CD14-positive monocyte (primary cell): ENCODE measurements around the gene ZBTB1. TPM values are rescaled to one million over a fixed set of nuclear protein-coding genes. Genes with fewer than 3 reads are reported as not detected.

Source experiments
- DNase-seq, 3 donors: peaks; one replicate each; pipeline ENCODE4 v3.0.0-alpha.2; 2011 to 2022
- H2AFZ ChIP-seq: 2 replicates; pipeline ENCODE4 v1.6.0; 2012; ENCODE audit warnings: mild to moderate bottlenecking, low read depth, low read length, inconsistent platforms; ENCODE audit not compliant: insufficient read depth, poor library complexity, severe bottlenecking
- H3K27ac ChIP-seq, 2 donors: 1 replicate in 1 of 2; 2 replicates in 1 of 2; pipeline ENCODE4 v1.5.1; 2012 to 2013; ENCODE audit warnings: low read length in 2 of 2, control low read depth in 1 of 2, inconsistent platforms in 1 of 2, low read depth in 1 of 2, mild to moderate bottlenecking in 1 of 2
- H3K27me3 ChIP-seq, 2 donors: one replicate each; pipeline versions ENCODE4 v1.6.0 to v1.6.1; 2011 to 2013; ENCODE audit warnings: low read length in 2 of 2; ENCODE audit not compliant: control insufficient read depth in 2 of 2, insufficient read depth in 2 of 2
- H3K36me3 ChIP-seq, 2 donors: replicated peaks in 1 of 2; 1 replicate in 1 of 2; 2 replicates in 1 of 2; pipeline versions ENCODE4 v1.5.1 to v1.6.1; 2012 to 2013; ENCODE audit warnings: low read length in 2 of 2, control low read depth in 1 of 2, inconsistent platforms in 1 of 2, mild to moderate bottlenecking in 1 of 2; ENCODE audit not compliant: insufficient read depth in 2 of 2, control insufficient read depth in 1 of 2
- H3K4me1 ChIP-seq, 2 donors: 1 replicate in 1 of 2; 2 replicates in 1 of 2; pipeline versions ENCODE4 v1.5.1 to v1.6.1; 2012 to 2013; ENCODE audit warnings: low read length in 2 of 2, control low read depth in 1 of 2, inconsistent platforms in 1 of 2, mild to moderate bottlenecking in 1 of 2, moderate library complexity in 1 of 2; ENCODE audit not compliant: insufficient read depth in 2 of 2, control insufficient read depth in 1 of 2
- H3K4me2 ChIP-seq: replicated peaks from 2 replicates; pipeline ENCODE3; 2012; ENCODE audit warnings: low read length, moderate library complexity, mild to moderate bottlenecking; ENCODE audit not compliant: poor library complexity, severe bottlenecking; ENCODE audit errors: extremely low read depth
- H3K4me3 ChIP-seq, 3 experiments: fragments of 200-600 bp in 1 of 3; sonication (generic) in 1 of 3; replicated peaks in 1 of 3; 1 replicate in 2 of 3; 2 replicates in 1 of 3; pipeline ENCODE4 v1.5.1; 2011 to 2013; ENCODE audit warnings: low read length in 3 of 3, mild to moderate bottlenecking in 3 of 3, control low read depth in 2 of 3, low read depth in 2 of 3, inconsistent platforms in 1 of 3, moderate library complexity in 1 of 3
- H3K79me2 ChIP-seq: 2 replicates; pipeline ENCODE4 v1.6.0; 2012; ENCODE audit warnings: mild to moderate bottlenecking, control low read depth, inconsistent platforms, low read length, moderate library complexity; ENCODE audit not compliant: insufficient read depth
- H3K9ac ChIP-seq: 2 replicates; pipeline ENCODE4 v1.6.0; 2017; ENCODE audit warnings: low read length, mild to moderate bottlenecking; ENCODE audit not compliant: insufficient read depth, poor library complexity, severe bottlenecking
- H3K9me3 ChIP-seq, 2 donors: replicated peaks in 1 of 2; 1 replicate in 1 of 2; 2 replicates in 1 of 2; pipeline versions ENCODE4 v1.5.1 to v1.6.1; 2012 to 2013; ENCODE audit warnings: low read length in 2 of 2, control low read depth in 1 of 2; ENCODE audit not compliant: control insufficient read depth in 1 of 2, insufficient read depth in 1 of 2
- H4K20me1 ChIP-seq: 2 replicates; pipeline ENCODE4 v1.6.0; 2012; ENCODE audit warnings: mild to moderate bottlenecking, low read length, control low read depth, moderate library complexity; ENCODE audit not compliant: insufficient read depth
- H3K27ac Mint-ChIP-seq, 7 donors: one replicate each; pipeline ENCODE4 v1.8.0; 2020; ENCODE audit warnings: mild to moderate bottlenecking in 7 of 7, mixed read lengths in 7 of 7, moderate library complexity in 6 of 7, inconsistent platforms in 2 of 7
- H3K27me3 Mint-ChIP-seq, 3 donors: one replicate each; pipeline ENCODE4 v1.8.0; 2021 to 2022; ENCODE audit warnings: low read depth in 3 of 3, mild to moderate bottlenecking in 3 of 3, mixed read lengths in 3 of 3, moderate library complexity in 3 of 3, inconsistent platforms in 1 of 3
- H3K36me3 Mint-ChIP-seq, 2 donors: one replicate each; pipeline ENCODE4 v1.8.0; 2020; ENCODE audit warnings: mixed read lengths in 2 of 2, inconsistent platforms in 1 of 2, mild to moderate bottlenecking in 1 of 2
- H3K4me1 Mint-ChIP-seq: one replicate; pipeline ENCODE4 v1.8.0; 2020; ENCODE audit warnings: mild to moderate bottlenecking, mixed read lengths
- H3K4me3 Mint-ChIP-seq, 2 donors: one replicate each; pipeline ENCODE4 v1.8.0; 2020; ENCODE audit warnings: mild to moderate bottlenecking in 2 of 2, mixed read lengths in 2 of 2, moderate library complexity in 1 of 2
- H3K9me3 Mint-ChIP-seq, 7 donors: one replicate each; pipeline ENCODE4 v1.8.0; 2020 to 2022; ENCODE audit warnings: mixed read lengths in 7 of 7, mild to moderate bottlenecking in 6 of 7, moderate library complexity in 6 of 7, inconsistent platforms in 2 of 7
- WGBS: methylation state at CpG from one replicate; pipeline ENCODE4 v1.1.5; 2013; ENCODE audit warnings: missing lambda C conversion rate; ENCODE audit not compliant: insufficient coverage; 5-methylcytosine and 5-hydroxymethylcytosine counted together
- intact Hi-C, 2 donors: fragments of 100-400 bp; cut with micrococcal nuclease; formaldehyde crosslinking; loops; one replicate each; pipeline versions ENCODE4 v1.15.0 to v1.15.1; 2023
- polyA plus RNA-seq, 3 donors: library from polyadenylated mRNA; depleted of rRNA in 1 of 3; unstranded in 2 of 3; stranded (reverse) in 1 of 3; fragments of 300-500 nt in 2 of 3; fragments of >200 nt in 1 of 3; fragmentation: Illumina TruSeq in 2 of 3; gene quantifications; 1 replicate in 2 of 3; 2 replicates in 1 of 3; pipeline ENCODE4 v1.2.3, GENCODE V29; 2012 to 2021
- TF ChIP-seq, protein P1 (sequence below): fragments of 200-600 bp; IDR thresholded peaks from one replicate; pipeline ENCODE4 v1.8.0; 2022; ENCODE audit warnings: antibody characterized with exemption, mild to moderate bottlenecking

Gene ZBTB1
- polyA plus RNA-seq, 3 donors, result 27.7 to 45.4 (median 33.4) TPM

- Mint-ChIP-seq H3K4me1 (peaks cover 57% of the 10 kb centered on the region), H3K4me3 (peak overlapping the region in 1 of 2 donors; percentile 57), H3K27ac (peak overlapping the region; percentile 41 to 85 (median 55)), H3K27me3 (peaks cover 0 to 2% (median 2%) of the 10 kb centered on the region in 3 donors), H3K9me3 (no peaks in the 10 kb centered on the region), H3K36me3 (peaks cover 0 to 2% of the 10 kb centered on the region in 2 donors)
- H3K9ac ChIP-seq, result no peak overlapping the region
- WGBS, result 0% methylated on average over 1 of the region's 4 CpGs
- intact Hi-C loops, result loop anchor here in 1 of 2 donors (2.0 kb wide), 1 partner anchor 80 kb away; no protein-coding TSS in a partner anchor
- no peaks in the 10 kb centered on the region for H3K27me3 ChIP-seq
- H3K27ac ChIP-seq, result peak overlapping the region in 1 of 2 donors; percentile 34
- H3K36me3 ChIP-seq, result no peaks in the 10 kb centered on the region
- TF ChIP-seq, protein P1, sequence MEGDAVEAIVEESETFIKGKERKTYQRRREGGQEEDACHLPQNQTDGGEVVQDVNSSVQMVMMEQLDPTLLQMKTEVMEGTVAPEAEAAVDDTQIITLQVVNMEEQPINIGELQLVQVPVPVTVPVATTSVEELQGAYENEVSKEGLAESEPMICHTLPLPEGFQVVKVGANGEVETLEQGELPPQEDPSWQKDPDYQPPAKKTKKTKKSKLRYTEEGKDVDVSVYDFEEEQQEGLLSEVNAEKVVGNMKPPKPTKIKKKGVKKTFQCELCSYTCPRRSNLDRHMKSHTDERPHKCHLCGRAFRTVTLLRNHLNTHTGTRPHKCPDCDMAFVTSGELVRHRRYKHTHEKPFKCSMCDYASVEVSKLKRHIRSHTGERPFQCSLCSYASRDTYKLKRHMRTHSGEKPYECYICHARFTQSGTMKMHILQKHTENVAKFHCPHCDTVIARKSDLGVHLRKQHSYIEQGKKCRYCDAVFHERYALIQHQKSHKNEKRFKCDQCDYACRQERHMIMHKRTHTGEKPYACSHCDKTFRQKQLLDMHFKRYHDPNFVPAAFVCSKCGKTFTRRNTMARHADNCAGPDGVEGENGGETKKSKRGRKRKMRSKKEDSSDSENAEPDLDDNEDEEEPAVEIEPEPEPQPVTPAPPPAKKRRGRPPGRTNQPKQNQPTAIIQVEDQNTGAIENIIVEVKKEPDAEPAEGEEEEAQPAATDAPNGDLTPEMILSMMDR, result peak; percentile 94
- peaks cover 98% of the 10 kb centered on the region for H3K79me2 ChIP-seq
- H2AFZ ChIP-seq, result no peak overlapping the region
- H3K4me1 ChIP-seq, result peaks cover 50 to 57% of the 10 kb centered on the region in 2 donors
- peak overlapping the region in 1 of 3 experiments; percentile 36 for H3K4me3 ChIP-seq
- H3K4me2 ChIP-seq, result peak overlapping the region; percentile 55
- no peaks in the 10 kb centered on the region for H3K9me3 ChIP-seq
- peak; percentile 65 to 75 (median 75) for DNase-seq
- peaks cover 100% of the 10 kb centered on the region for H4K20me1 ChIP-seq
These were observed 6.5 kb downstream of the ZBTB1 start for GRCh38 chr14:64510825-64511671.

- Histone ChIP-seq H3K4me2 (no peak overlapping the region), H3K9me3 (no peaks in the 10 kb centered on the region), H2AFZ (no peak overlapping the region), H3K79me2 (peaks cover 98% of the 10 kb centered on the region), H3K36me3 (no peaks in the 10 kb centered on the region), H3K4me1 (peaks cover 29 to 35% of the 10 kb centered on the region in 2 donors), H3K27ac (no peak overlapping the region), H3K4me3 (no peak overlapping the region), H4K20me1 (peaks cover 100% of the 10 kb centered on the region), H3K9ac (no peak overlapping the region), H3K27me3 (no peaks in the 10 kb centered on the region)
- intact Hi-C loops, result no loop called here
- H3K9me3 Mint-ChIP-seq, result no peaks in the 10 kb centered on the region
- WGBS, result 100% methylated on average over 1 of the region's 2 CpGs
- peaks cover 35% of the 10 kb centered on the region for H3K4me1 Mint-ChIP-seq
- no peak overlapping the region for H3K27ac Mint-ChIP-seq
- TF ChIP-seq, protein P1, result no peak
- H3K4me3 Mint-ChIP-seq, result no peak overlapping the region
- peaks cover 0 to 4% of the 10 kb centered on the region in 2 donors for H3K36me3 Mint-ChIP-seq
- no peak for DNase-seq
- H3K27me3 Mint-ChIP-seq, result peaks cover 0 to 2% (median 2%) of the 10 kb centered on the region in 3 donors
These were observed 8.7 kb downstream of the ZBTB1 start for GRCh38 chr14:64513271-64513670.
